ENCODE results near the gene GRAMD2B.

Gene GRAMD2B

DNA sequence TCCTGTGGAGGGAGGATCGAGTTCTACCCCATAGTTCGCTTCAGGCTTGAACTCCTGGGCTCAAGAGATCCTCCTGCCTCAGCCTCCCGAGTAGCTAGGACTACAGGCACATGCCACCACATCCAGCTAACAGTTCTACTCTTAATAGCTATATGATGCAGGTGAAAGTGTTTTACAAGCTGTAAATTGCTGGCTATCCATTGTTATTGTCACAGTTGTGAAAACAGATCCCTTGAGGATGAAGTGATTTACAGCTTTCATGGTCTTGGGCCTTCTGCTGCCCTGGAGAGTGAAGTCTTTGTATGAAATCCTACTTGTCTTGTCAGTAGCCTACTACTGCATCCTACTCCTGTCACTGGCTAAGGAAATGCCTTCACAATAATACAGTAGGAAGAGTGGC, 48.0 kb downstream of the GRAMD2B start:
- Histone ChIP-seq H3K36me3 (ENCODE audit: control insufficient read depth in 2 of 2, insufficient read depth in 2 of 2, low read length in 2 of 2) (peaks cover 33 to 48% of the 10 kb centered on the region in 2 donors), H3K9me3 (ENCODE audit: control insufficient read depth in 2 of 2, low read length in 2 of 2) (no peaks in the 10 kb centered on the region), H3K9ac (ENCODE audit: low read depth in 1 of 2, low read length in 2 of 2) (no peak overlapping the region), H3K27me3 (ENCODE audit: control insufficient read depth in 2 of 2, insufficient read depth in 2 of 2, low read length in 2 of 2) (no peaks in the 10 kb centered on the region), H3K4me3 (ENCODE audit: low read length in 2 of 2) (no peak overlapping the region), H3K27ac (ENCODE audit: low read depth in 2 of 2, low read length in 2 of 2) (no peak overlapping the region), H3K4me1 (ENCODE audit: control insufficient read depth in 2 of 2, insufficient read depth in 2 of 2, low read length in 2 of 2) (no peaks in the 10 kb centered on the region)

DNA sequence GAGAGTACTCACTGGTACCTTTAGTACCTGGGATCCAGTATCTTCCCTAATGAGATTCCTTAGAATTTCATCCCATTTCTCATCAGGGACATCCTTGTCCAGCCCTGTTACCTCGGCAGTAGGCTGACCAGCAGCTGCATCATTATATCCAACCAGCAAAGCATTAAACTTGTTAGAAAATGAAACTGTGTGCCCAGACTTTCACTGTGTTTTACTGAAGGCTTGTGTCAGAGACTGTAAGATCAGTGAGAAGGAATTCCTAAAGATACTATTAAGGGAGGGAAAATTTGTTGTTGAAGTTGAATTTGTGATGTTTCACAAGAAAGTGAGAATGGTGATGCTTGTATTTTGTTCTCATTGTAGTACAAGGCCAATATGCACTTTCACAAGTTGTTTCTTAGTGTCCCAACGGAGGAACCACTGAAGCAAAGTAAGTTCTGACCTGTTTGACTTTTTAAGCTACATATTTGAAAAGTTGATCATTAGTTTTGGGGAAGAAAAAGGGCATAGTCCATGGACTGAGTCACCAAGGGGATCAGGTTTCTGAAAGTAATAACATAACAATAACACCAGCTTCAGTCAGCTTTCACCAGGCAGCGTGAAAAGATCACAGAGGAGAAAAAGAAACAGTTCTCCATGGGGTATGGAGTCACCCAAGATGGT, 48.8 kb downstream of the GRAMD2B start:
- Histone ChIP-seq H3K4me1 (ENCODE audit: control insufficient read depth in 2 of 2, insufficient read depth in 2 of 2, low read length in 2 of 2) (no peaks in the 10 kb centered on the region), H3K36me3 (ENCODE audit: control insufficient read depth in 2 of 2, insufficient read depth in 2 of 2, low read length in 2 of 2) (peaks cover 33 to 44% of the 10 kb centered on the region in 2 donors), H3K27me3 (ENCODE audit: control insufficient read depth in 2 of 2, insufficient read depth in 2 of 2, low read length in 2 of 2) (no peaks in the 10 kb centered on the region), H3K4me3 (ENCODE audit: low read length in 2 of 2) (no peak overlapping the region), H3K9ac (ENCODE audit: low read depth in 1 of 2, low read length in 2 of 2) (no peak overlapping the region), H3K9me3 (ENCODE audit: control insufficient read depth in 2 of 2, low read length in 2 of 2) (no peaks in the 10 kb centered on the region), H3K27ac (ENCODE audit: low read depth in 2 of 2, low read length in 2 of 2) (no peak overlapping the region)

DNA sequence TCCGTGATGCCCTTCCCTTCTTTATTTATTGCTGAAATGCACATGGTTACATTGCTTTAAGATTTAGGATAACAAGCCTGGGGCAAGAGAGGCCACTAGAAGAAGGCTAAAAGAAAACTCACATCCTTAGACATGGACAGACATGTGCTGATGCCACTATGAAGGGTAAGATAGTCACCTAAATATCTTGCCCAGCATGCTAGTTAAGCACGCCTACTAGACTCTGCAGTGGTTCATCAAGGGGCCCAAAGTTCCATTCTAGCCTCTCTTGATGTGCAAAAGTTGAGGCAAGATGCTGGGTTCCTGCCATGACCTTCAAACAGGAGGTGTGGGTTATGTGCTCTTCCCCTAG, 49.3 kb downstream of the GRAMD2B start:
- Histone ChIP-seq H3K9ac (ENCODE audit: low read depth in 1 of 2, low read length in 2 of 2) (no peak overlapping the region), H3K9me3 (ENCODE audit: control insufficient read depth in 2 of 2, low read length in 2 of 2) (no peaks in the 10 kb centered on the region), H3K4me3 (ENCODE audit: low read length in 2 of 2) (no peak overlapping the region), H3K4me1 (ENCODE audit: control insufficient read depth in 2 of 2, insufficient read depth in 2 of 2, low read length in 2 of 2) (no peaks in the 10 kb centered on the region), H3K36me3 (ENCODE audit: control insufficient read depth in 2 of 2, insufficient read depth in 2 of 2, low read length in 2 of 2) (peaks cover 34 to 41% of the 10 kb centered on the region in 2 donors), H3K27ac (ENCODE audit: low read depth in 2 of 2, low read length in 2 of 2) (no peak overlapping the region), H3K27me3 (ENCODE audit: control insufficient read depth in 2 of 2, insufficient read depth in 2 of 2, low read length in 2 of 2) (no peaks in the 10 kb centered on the region)

DNA sequence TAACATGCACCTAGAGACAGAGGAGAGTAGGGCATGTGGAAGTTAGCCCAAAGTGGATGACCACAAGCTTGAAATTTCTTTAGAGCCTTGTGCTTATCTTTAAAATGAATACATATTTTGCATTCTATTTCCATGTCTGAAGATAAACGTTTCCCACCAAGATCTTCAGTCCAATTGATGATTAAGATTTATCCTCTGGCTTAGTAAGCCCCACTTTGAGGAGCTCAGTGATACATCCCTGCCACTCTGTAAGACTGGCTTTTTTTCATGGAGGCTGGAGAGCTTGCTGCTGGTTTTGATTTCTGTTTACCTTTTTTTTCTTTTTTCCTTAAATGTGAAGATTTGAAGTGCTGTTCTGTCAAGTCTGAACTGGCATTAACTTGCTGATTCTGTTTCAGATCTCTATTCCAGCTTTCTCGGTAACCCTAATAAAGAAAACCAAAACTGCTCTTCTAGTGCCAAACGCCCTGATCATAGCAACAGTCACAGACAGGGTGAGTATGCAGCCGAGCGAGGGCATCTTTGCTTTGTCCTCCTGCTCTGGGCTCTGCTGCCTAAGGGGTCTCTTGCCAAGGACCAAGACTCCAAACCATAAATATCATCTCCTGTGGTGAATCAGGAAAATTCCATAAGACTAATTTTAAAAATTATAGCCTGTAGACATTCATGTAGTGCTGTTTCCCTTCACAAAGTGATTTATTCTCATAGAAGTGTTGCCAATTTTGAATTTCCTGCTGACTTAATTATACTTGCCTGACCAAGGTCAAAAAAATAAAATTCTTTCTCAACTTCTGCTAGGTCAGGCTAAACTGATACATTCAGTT, 54.3 kb downstream of the GRAMD2B start:
- no peak overlapping the region for H3K4me3 ChIP-seq (ENCODE audit: low read length in 2 of 2)
- no peak overlapping the region for H3K27ac ChIP-seq (ENCODE audit: low read depth in 2 of 2, low read length in 2 of 2)
- H3K9ac ChIP-seq (ENCODE audit: low read depth in 1 of 2, low read length in 2 of 2): no peak overlapping the region
- H3K9me3 ChIP-seq (ENCODE audit: control insufficient read depth in 2 of 2, low read length in 2 of 2): no peaks in the 10 kb centered on the region
- no peaks in the 10 kb centered on the region for H3K4me1 ChIP-seq (ENCODE audit: control insufficient read depth in 2 of 2, insufficient read depth in 2 of 2, low read length in 2 of 2)
- no peaks in the 10 kb centered on the region for H3K27me3 ChIP-seq (ENCODE audit: control insufficient read depth in 2 of 2, insufficient read depth in 2 of 2, low read length in 2 of 2)
- H3K36me3 ChIP-seq (ENCODE audit: control insufficient read depth in 2 of 2, insufficient read depth in 2 of 2, low read length in 2 of 2): peaks cover 32 to 36% of the 10 kb centered on the region in 2 donors

DNA sequence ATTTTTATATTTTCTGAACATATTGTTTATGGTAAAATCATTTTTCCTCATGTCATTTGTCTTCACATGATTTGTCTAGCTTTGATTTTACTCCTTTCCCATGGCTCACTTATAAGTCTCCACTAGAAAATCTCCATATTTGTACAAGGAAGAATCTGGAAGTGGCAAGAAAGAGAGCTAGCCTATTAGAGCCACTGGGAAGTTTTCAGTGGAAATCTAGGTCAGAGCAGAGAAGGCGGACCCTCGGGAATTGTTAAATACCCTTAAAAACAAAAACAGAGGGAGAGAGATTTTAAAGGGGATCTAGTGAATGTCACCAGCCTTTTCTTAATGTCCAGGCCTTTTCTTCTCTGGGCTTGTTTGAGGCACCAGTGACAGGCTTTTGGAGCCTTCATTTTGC, 56.6 kb downstream of the GRAMD2B start:
- no peak overlapping the region for H3K27ac ChIP-seq (ENCODE audit: low read depth in 2 of 2, low read length in 2 of 2)
- no peak overlapping the region for H3K4me3 ChIP-seq (ENCODE audit: low read length in 2 of 2)
- H3K4me1 ChIP-seq (ENCODE audit: control insufficient read depth in 2 of 2, insufficient read depth in 2 of 2, low read length in 2 of 2): no peaks in the 10 kb centered on the region
- no peak overlapping the region for H3K9ac ChIP-seq (ENCODE audit: low read depth in 1 of 2, low read length in 2 of 2)
- H3K36me3 ChIP-seq (ENCODE audit: control insufficient read depth in 2 of 2, insufficient read depth in 2 of 2, low read length in 2 of 2): peaks cover 29 to 30% of the 10 kb centered on the region in 2 donors
- H3K9me3 ChIP-seq (ENCODE audit: control insufficient read depth in 2 of 2, low read length in 2 of 2): no peaks in the 10 kb centered on the region
- H3K27me3 ChIP-seq (ENCODE audit: control insufficient read depth in 2 of 2, insufficient read depth in 2 of 2, low read length in 2 of 2): no peaks in the 10 kb centered on the region

DNA sequence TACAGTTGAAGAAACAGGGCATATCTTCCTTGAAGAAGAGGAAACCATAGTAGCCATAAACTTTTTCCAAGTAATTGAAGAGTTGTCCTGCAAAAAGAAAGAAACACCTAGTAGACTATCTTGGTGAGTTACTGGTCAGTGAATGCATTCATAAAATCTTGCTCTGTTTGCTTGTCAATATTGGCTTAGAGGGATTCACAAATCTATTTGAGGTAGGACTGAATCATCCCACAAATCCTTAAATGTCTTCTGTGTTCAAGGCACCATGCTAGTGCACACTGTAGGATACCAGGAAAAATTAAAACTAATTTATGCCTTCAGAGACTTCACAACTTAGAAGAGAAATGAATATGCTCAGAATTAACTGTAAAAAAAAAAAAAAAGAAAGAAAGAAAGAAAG, 57.6 kb downstream of the GRAMD2B start:
- H3K36me3 ChIP-seq (ENCODE audit: control insufficient read depth in 2 of 2, insufficient read depth in 2 of 2, low read length in 2 of 2): peaks cover 36% of the 10 kb centered on the region in 2 donors
- no peaks in the 10 kb centered on the region for H3K4me1 ChIP-seq (ENCODE audit: control insufficient read depth in 2 of 2, insufficient read depth in 2 of 2, low read length in 2 of 2)
- H3K9me3 ChIP-seq (ENCODE audit: control insufficient read depth in 2 of 2, low read length in 2 of 2): no peaks in the 10 kb centered on the region
- no peak overlapping the region for H3K9ac ChIP-seq (ENCODE audit: low read depth in 1 of 2, low read length in 2 of 2)
- H3K4me3 ChIP-seq (ENCODE audit: low read length in 2 of 2): no peak overlapping the region
- H3K27ac ChIP-seq (ENCODE audit: low read depth in 2 of 2, low read length in 2 of 2): no peak overlapping the region
- H3K27me3 ChIP-seq (ENCODE audit: control insufficient read depth in 2 of 2, insufficient read depth in 2 of 2, low read length in 2 of 2): no peaks in the 10 kb centered on the region

DNA sequence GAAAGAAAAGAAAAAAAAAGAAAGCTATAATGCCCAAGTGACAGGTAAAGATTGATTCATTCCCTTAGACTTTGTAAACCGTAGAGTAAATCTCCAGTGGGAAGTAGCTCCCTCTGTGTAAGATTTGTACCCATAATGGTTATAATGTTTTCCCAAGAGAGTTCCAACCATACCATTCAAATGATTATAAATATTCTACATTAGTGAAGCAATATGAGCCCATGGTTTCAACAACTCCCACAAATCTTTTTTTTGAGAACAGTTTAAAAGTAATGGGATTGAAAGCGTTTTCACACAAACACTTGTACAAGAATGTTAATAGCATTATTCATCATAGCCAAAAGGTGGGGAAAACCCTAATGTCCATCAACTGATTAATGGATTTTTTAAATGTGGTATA, 58.0 kb downstream of the GRAMD2B start:
- H3K27ac ChIP-seq (ENCODE audit: low read depth in 2 of 2, low read length in 2 of 2): no peak overlapping the region
- no peak overlapping the region for H3K4me3 ChIP-seq (ENCODE audit: low read length in 2 of 2)
- H3K9me3 ChIP-seq (ENCODE audit: control insufficient read depth in 2 of 2, low read length in 2 of 2): no peaks in the 10 kb centered on the region
- H3K36me3 ChIP-seq (ENCODE audit: control insufficient read depth in 2 of 2, insufficient read depth in 2 of 2, low read length in 2 of 2): peaks cover 38 to 40% of the 10 kb centered on the region in 2 donors
- H3K9ac ChIP-seq (ENCODE audit: low read depth in 1 of 2, low read length in 2 of 2): no peak overlapping the region
- no peaks in the 10 kb centered on the region for H3K4me1 ChIP-seq (ENCODE audit: control insufficient read depth in 2 of 2, insufficient read depth in 2 of 2, low read length in 2 of 2)
- H3K27me3 ChIP-seq (ENCODE audit: control insufficient read depth in 2 of 2, insufficient read depth in 2 of 2, low read length in 2 of 2): no peaks in the 10 kb centered on the region

DNA sequence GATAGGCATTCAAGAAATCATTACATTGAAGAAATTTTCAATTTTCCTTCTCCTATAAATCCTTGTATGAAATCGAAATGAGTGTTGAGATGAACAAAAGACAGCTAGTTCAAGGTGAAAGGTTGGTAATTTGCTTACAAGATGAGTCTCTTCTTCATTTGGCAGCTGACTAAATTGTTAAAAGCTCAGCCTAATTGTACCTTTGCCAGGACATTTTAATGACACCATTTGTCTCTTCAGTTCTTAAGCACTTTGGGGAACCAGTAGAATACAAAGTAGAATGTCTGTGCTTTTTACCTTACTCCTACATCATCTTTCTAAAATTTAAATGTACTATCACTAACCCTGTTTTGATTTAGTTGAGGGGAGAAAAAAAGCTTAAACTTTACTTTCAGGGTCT, 59.4 kb downstream of the GRAMD2B start:
- no peak overlapping the region for H3K27ac ChIP-seq (ENCODE audit: low read depth in 2 of 2, low read length in 2 of 2)

DNA sequence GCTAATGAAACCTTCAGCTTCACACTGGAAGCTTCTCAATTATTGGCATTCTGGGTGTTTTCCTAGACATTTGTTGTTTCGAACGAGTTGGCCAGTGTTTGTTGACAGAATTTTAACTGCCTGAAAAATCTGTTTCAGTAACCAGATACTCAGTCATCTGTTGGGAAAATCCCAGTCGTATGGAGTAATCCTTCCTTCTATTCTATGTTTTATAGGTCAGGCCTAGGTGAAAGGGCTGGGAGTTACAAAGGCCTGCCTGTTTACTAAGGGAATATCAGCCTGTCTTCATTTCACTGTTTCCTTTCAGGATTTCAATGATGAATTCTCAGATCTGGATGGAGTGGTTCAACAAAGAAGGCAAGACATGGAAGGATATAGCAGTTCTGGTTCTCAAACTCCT, 59.9 kb downstream of the GRAMD2B start:
- peaks cover 51 to 53% of the 10 kb centered on the region in 2 donors for H3K36me3 ChIP-seq (ENCODE audit: control insufficient read depth in 2 of 2, insufficient read depth in 2 of 2, low read length in 2 of 2)
- no peaks in the 10 kb centered on the region for H3K4me1 ChIP-seq (ENCODE audit: control insufficient read depth in 2 of 2, insufficient read depth in 2 of 2, low read length in 2 of 2)
- H3K9me3 ChIP-seq (ENCODE audit: control insufficient read depth in 2 of 2, low read length in 2 of 2): no peaks in the 10 kb centered on the region
- no peak overlapping the region for H3K4me3 ChIP-seq (ENCODE audit: low read length in 2 of 2)
- no peaks in the 10 kb centered on the region for H3K27me3 ChIP-seq (ENCODE audit: control insufficient read depth in 2 of 2, insufficient read depth in 2 of 2, low read length in 2 of 2)
- no peak overlapping the region for H3K27ac ChIP-seq (ENCODE audit: low read depth in 2 of 2, low read length in 2 of 2)
- no peak overlapping the region for H3K9ac ChIP-seq (ENCODE audit: low read depth in 1 of 2, low read length in 2 of 2)

More for the DNA sequence above, 59.4 kb downstream of the GRAMD2B start:
- H3K27me3 ChIP-seq (ENCODE audit: control insufficient read depth in 2 of 2, insufficient read depth in 2 of 2, low read length in 2 of 2): no peaks in the 10 kb centered on the region
- no peaks in the 10 kb centered on the region for H3K9me3 ChIP-seq (ENCODE audit: control insufficient read depth in 2 of 2, low read length in 2 of 2)
- peaks cover 47 to 53% of the 10 kb centered on the region in 2 donors for H3K36me3 ChIP-seq (ENCODE audit: control insufficient read depth in 2 of 2, insufficient read depth in 2 of 2, low read length in 2 of 2)
- no peak overlapping the region for H3K4me3 ChIP-seq (ENCODE audit: low read length in 2 of 2)
- H3K4me1 ChIP-seq (ENCODE audit: control insufficient read depth in 2 of 2, insufficient read depth in 2 of 2, low read length in 2 of 2): no peaks in the 10 kb centered on the region
- no peak overlapping the region for H3K9ac ChIP-seq (ENCODE audit: low read depth in 1 of 2, low read length in 2 of 2)

DNA sequence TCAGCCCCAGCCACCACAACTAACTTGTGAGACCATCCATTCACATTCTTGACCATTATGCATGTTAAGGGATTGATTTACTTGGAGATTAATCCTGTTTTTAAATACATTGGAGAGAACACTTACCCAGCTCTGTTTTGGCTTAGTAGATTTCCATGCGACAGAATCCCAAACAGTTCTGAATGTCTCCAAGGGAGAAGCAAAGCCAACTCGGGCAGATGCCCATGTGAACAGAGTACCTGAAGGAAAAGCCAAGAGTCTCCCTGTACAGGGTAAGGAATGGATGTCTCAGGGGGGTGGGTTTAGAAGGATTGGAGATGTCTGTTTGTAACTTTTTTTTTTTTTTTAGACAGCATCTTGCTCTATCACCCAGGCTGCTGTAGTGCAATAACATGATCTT, 61.0 kb downstream of the GRAMD2B start:
- peaks cover 58 to 61% of the 10 kb centered on the region in 2 donors for H3K36me3 ChIP-seq (ENCODE audit: control insufficient read depth in 2 of 2, insufficient read depth in 2 of 2, low read length in 2 of 2)
- no peak overlapping the region for H3K4me3 ChIP-seq (ENCODE audit: low read length in 2 of 2)
- H3K9ac ChIP-seq (ENCODE audit: low read depth in 1 of 2, low read length in 2 of 2): no peak overlapping the region
- H3K9me3 ChIP-seq (ENCODE audit: control insufficient read depth in 2 of 2, low read length in 2 of 2): no peaks in the 10 kb centered on the region
- no peaks in the 10 kb centered on the region for H3K4me1 ChIP-seq (ENCODE audit: control insufficient read depth in 2 of 2, insufficient read depth in 2 of 2, low read length in 2 of 2)
- H3K27ac ChIP-seq (ENCODE audit: low read depth in 2 of 2, low read length in 2 of 2): no peak overlapping the region
- H3K27me3 ChIP-seq (ENCODE audit: control insufficient read depth in 2 of 2, insufficient read depth in 2 of 2, low read length in 2 of 2): no peaks in the 10 kb centered on the region
